Measurements from ENCODE around the gene PSME1. TPM values are rescaled to one million over a fixed set of nuclear protein-coding genes. Genes with fewer than 3 reads are reported as not detected.

PSME1 gene
- total RNA-seq, 4 donors from 2014 or later = 114 to 289 (median 200) TPM

- H3K27ac ChIP-seq = no peak overlapping the region
- H3K36me3 ChIP-seq = peaks cover 2 to 85% (median 7%) of the 10 kb centered on the region in 3 donors
- DNase-seq = no peak
- H3K9me3 ChIP-seq = no peaks in the 10 kb centered on the region
- TF ChIP-seq CTCF (IDR thresholded peaks at IDR 0.05) (no peak), POLR2A (IDR thresholded peaks at IDR 0.05) (no peak)
- no peak overlapping the region for H3K4me3 ChIP-seq
- H3K4me1 ChIP-seq = no peaks in the 10 kb centered on the region
- no peaks in the 10 kb centered on the region for H3K27me3 ChIP-seq
Observed at GRCh38 chr14:24155100-24155499, 19.1 kb downstream of the PSME1 start.

- no peaks in the 10 kb centered on the region for H3K27me3 ChIP-seq
- DNase-seq = no peak
- TF ChIP-seq POLR2A (IDR thresholded peaks at IDR 0.05) (no peak), CTCF (IDR thresholded peaks at IDR 0.05) (no peak)
- peaks cover 0 to 8% (median 6%) of the 10 kb centered on the region in 4 donors for H3K4me1 ChIP-seq
- H3K27ac ChIP-seq = no peak overlapping the region
- H3K36me3 ChIP-seq = peaks cover 0 to 73% (median 7%) of the 10 kb centered on the region in 3 donors
- H3K4me3 ChIP-seq = no peak overlapping the region
- H3K9me3 ChIP-seq = no peaks in the 10 kb centered on the region
Observed at GRCh38 chr14:24156840-24157239, 20.8 kb downstream of the PSME1 start.

- TF ChIP-seq POLR2A (IDR thresholded peaks at IDR 0.05) = no peak
- TF ChIP-seq CTCF (IDR thresholded peaks at IDR 0.05) = no peak
- H3K4me1 ChIP-seq = peaks cover 4 to 13% (median 8%) of the 10 kb centered on the region in 4 donors
- DNase-seq = no peak
- no peak overlapping the region for H3K4me3 ChIP-seq
- H3K27ac ChIP-seq = peak overlapping the region in 1 of 4 donors; percentile 17
- peaks cover 0 to 68% (median 7%) of the 10 kb centered on the region in 3 donors for H3K36me3 ChIP-seq
- no peaks in the 10 kb centered on the region for H3K9me3 ChIP-seq
- H3K27me3 ChIP-seq = no peaks in the 10 kb centered on the region
Observed at GRCh38 chr14:24157331-24157730, 21.3 kb downstream of the PSME1 start.

- DNase-seq = peak in 1 of 3 donors; percentile 50
- Histone ChIP-seq H3K27me3 (no peaks in the 10 kb centered on the region), H3K4me3 (no peak overlapping the region), H3K4me1 (peaks cover 5 to 31% (median 15%) of the 10 kb centered on the region in 4 donors), H3K9me3 (no peaks in the 10 kb centered on the region), H3K27ac (peak overlapping the region; percentile 91 to 96 (median 95)), H3K36me3 (peaks cover 0 to 69% (median 7%) of the 10 kb centered on the region in 3 donors)
- TF ChIP-seq CTCF (IDR thresholded peaks at IDR 0.05) (no peak), POLR2A (IDR thresholded peaks at IDR 0.05) (no peak)
Observed at GRCh38 chr14:24159777-24160498, 23.9 kb downstream of the PSME1 start.

GRCh38 chr14:24160499-24160849, 24.5 kb downstream of the PSME1 start:
- Histone ChIP-seq H3K27me3 (no peaks in the 10 kb centered on the region), H3K27ac (peak overlapping the region; percentile 91 to 96 (median 95)), H3K4me1 (peaks cover 5 to 31% (median 15%) of the 10 kb centered on the region in 4 donors), H3K36me3 (peaks cover 0 to 69% (median 7%) of the 10 kb centered on the region in 3 donors), H3K4me3 (peak overlapping the region in 1 of 4 donors; percentile 63), H3K9me3 (no peaks in the 10 kb centered on the region)
- no peak for TF ChIP-seq POLR2A (IDR thresholded peaks at IDR 0.05)
- TF ChIP-seq CTCF (IDR thresholded peaks at IDR 0.05) = no peak
- no peak for DNase-seq
